ENCODE results near the gene SH3BP4.

SH3BP4 gene

DNA sequence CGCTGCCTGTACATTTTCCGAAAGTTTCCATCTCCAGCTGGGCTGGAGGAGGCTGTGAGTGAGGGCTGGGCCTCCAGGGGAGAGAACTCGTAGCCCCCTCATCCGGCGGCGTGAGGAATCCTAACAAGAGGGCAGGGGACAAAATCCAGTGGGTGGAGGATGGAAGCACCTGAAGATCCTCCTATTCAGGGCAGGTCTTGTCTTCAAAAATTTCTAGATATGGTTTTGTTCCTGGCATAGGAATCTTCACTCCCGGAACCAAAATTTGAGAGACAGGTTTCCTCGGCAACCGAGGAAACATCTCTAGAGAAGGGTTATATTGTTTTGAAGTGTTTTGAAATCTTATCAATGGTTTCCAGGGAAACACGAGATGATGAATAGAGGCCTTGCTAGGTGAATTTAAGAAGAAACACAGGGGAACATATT is 136.7 kb downstream of the SH3BP4 start:
- DNase-seq: no peak

DNA sequence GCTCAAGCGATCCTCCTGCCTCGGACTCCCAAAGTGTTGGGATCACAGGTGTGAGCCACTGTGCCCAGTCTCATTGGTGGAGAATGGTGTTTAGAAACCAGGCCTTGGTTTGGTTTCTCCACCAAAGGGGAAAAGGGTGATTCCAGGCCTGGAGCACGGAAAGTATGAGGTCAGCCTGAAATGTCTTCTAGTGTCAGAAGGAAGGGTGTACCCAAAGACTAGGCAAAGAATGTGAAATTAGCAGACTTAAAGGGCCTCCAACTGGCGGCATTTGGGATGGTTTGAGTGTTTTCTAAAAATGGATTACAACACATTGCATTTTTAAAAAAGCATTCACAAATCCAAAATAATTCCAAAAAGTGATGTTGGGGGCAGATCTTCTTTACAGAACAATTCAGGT is 139.6 kb downstream of the SH3BP4 start:
- DNase-seq: no peak
- TF ChIP-seq POLR2A (IDR thresholded peaks at IDR 0.05; ENCODE audit: low read length) (no peak), GATA1 (IDR thresholded peaks at IDR 0.05; ENCODE audit: low read depth, low read length) (no peak)

More for the DNA sequence above, 136.7 kb downstream of the SH3BP4 start:
- no peak for TF ChIP-seq GATA1 (IDR thresholded peaks at IDR 0.05; ENCODE audit: low read depth, low read length)
- TF ChIP-seq POLR2A (IDR thresholded peaks at IDR 0.05; ENCODE audit: low read length): no peak

DNA sequence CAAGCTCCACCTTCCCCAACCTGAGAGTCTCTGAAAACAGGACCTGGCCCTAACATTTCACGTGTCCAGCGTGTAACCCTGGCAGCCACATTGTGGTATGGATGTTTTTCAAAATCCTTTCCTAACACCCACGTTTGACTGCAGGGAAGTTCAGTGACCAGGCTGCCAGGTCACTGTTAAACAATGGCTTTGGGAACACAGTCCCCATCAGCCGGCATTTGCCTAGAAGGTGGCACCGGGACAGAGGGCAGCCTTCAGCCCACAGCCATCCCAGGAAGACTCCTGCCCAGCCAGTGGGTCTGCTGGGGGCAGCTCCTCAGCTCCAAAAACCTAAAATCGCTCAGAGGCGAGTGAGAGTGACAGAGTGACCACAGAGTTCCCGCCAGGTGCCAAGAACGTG is 140.2 kb downstream of the SH3BP4 start:
- TF ChIP-seq POLR2A (IDR thresholded peaks at IDR 0.05; ENCODE audit: low read length) (no peak), GATA1 (IDR thresholded peaks at IDR 0.05; ENCODE audit: low read depth, low read length) (no peak)
- no peak for DNase-seq

DNA sequence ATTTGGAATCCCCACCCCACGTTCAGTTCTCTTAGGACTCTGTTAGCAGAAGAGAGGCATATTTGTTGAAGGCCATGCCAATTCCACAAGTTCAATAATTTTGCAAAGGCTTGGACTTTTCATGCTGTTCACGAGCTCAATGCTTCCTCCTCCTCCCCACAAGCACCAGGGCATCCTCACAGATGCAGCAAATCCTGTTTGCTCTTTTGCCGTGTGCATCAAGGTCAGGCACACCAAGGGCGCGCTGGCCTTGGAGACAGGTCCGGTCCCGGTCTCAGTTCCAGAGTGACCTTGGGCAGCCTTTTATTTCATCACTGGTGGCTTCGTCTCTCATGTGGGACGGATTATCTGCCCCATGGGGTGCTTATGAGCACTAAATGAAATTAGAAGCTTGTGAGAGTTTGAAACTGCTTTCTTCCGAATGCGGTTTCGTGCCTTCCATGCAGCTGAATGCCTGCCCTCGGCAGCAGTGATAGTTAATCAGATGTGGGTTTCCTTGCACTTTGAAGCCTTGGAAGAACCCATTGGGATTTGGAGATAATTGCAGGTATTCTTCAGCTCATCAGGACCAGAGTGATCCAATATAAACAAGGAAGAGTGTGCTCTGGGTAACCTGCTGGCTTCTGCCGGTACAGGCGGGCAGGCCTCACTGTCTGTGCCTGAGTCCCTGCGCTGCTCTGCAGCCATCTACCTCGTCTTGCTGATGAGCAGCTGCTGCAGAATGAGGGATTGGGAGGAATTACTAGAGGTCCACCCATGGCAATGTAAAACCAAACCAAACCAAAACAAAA is 140.8 kb downstream of the SH3BP4 start:
- no peak for DNase-seq
- TF ChIP-seq GATA1 (IDR thresholded peaks at IDR 0.05; ENCODE audit: low read depth, low read length): no peak
- no peak for TF ChIP-seq POLR2A (IDR thresholded peaks at IDR 0.05; ENCODE audit: low read length)

DNA sequence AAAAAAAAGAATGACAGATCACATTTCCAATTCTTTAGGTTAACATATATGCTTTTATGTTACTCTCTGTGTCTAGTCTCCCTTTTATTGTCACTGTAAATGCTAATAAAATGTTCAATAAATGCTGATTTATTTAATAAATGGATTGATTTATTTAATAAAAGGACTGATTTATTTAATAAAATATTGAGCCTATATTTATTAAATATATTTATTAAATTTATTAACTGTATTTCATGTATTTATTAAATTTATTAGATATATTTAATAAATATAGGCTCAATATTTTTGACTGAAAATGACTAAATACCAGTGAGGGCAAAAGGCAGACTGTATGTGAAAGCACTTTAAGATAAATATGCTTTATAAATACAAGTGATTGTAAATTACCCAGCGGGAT is 142.6 kb downstream of the SH3BP4 start:
- DNase-seq: no peak
- no peak for TF ChIP-seq POLR2A (IDR thresholded peaks at IDR 0.05; ENCODE audit: low read length)
- TF ChIP-seq GATA1 (IDR thresholded peaks at IDR 0.05; ENCODE audit: low read depth, low read length): no peak

DNA sequence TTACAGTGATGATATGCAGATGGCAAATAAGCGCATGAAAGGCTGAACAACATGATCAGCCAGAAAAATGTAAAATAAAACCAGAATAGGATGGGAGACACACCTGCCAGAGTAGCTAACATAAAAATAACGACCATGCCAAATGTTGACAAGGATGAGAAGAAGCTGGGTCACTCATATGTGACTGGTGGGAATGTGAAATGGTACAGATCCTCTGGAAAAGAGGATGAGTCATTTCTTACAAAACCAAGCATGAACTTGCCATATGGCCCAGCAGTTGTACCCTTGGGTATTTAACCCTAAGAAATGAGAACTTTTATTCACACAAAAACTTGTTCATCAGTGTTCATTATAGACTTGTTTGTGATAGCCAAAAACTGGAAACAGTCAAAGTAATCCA is 143.8 kb downstream of the SH3BP4 start:
- TF ChIP-seq POLR2A (IDR thresholded peaks at IDR 0.05; ENCODE audit: low read length) (no peak), GATA1 (IDR thresholded peaks at IDR 0.05; ENCODE audit: low read depth, low read length) (no peak)

DNA sequence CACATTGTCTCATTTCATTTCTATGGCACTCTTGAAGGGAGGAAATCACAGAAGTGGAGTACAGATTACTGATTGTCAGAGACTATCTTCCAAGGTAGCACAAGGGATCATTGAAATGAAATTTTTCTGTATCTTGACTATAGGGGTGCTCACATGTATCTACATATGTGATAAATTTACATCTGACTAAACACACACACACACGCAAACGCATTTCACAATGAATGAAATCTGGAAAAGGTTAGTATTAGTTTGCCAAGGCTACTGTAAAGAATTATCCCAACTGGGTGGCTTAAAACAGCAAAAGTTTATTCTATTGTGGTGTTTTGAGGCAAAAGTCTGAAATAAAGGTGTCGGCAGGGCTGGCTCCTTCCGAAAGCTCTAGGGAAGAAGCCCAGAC is 144.6 kb downstream of the SH3BP4 start:
- no peak for DNase-seq
- TF ChIP-seq GATA1 (IDR thresholded peaks at IDR 0.05; ENCODE audit: low read depth, low read length) (no peak), POLR2A (IDR thresholded peaks at IDR 0.05; ENCODE audit: low read length) (no peak)

More for the DNA sequence above, 143.8 kb downstream of the SH3BP4 start:
- no peak for DNase-seq

DNA sequence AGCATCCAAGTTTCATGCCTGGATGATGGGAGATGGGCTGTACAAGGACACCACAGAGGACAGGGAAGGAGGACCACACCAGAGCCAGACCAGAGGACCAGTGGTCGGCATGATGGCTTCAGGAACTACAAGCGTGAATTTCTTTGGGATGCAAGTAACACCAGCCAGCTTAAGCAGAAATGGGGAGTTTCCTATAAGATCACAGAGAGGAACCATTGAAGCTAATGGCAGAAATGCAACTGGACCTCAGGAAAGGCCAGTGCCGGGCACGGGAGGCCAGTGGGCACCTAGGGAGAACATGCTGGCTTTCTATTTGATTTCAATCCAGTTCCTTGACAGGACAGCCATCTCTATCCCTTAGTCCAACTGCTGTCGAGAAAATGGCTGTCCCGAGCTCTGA is 145.4 kb downstream of the SH3BP4 start:
- DNase-seq: no peak
- TF ChIP-seq GATA1 (IDR thresholded peaks at IDR 0.05; ENCODE audit: low read depth, low read length) (no peak), POLR2A (IDR thresholded peaks at IDR 0.05; ENCODE audit: low read length) (no peak)

DNA sequence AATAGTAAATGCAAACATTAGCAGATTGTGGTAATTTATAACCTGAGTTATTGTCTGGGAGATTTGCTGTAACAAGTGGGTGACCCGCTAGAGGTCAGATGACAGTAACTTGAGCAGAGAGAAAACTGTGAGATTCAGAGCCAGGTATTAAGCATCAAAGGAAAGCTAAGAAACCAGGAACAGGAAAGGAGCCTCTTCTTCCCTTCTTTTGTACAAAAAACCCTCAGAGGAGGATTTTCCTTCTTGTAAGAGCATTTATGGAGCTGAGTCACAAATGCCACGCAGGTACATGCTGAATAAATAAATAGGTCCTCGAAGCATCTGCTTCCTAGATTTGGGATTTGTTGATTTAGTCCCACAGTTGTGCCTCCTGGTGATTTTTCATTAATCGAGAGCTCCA is 146.5 kb downstream of the SH3BP4 start:
- no peak for TF ChIP-seq POLR2A (IDR thresholded peaks at IDR 0.05; ENCODE audit: low read length)
- TF ChIP-seq GATA1 (IDR thresholded peaks at IDR 0.05; ENCODE audit: low read depth, low read length): no peak
- no peak for DNase-seq

DNA sequence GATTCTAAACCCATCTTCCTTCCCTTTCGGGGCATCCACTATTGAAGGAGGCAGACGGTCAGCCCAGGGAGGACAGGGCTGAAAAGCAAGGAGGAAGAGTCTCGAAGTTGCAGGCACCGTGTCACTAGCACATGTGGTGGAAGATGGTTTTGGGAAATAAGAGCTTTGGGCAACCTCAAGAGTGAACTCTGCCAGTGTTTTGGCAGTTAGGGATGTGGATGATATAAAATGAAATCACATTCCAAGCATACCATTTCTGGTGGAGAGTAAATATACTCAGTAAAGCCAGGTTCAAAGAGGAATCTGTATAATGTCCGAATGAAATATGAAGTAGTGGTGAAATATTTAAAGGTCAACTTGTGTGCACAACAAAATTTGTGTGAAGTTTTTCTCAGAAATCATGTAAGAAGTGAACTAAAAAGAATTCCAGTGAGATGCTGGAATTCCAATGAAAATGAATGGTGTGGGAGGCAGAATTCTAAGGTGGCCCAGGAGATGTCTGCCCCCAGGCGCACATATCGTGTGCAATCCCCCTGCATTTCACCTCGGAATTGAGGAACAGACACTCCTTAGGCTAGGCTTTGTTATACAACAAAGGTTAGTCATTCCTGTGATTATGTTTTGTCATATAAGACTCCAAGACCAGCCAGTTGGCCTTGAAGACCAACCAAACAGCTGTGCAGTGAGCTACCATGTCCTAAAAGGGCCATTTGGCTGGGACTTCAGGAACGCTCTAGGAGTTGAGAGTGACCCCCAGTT is 147.1 kb downstream of the SH3BP4 start:
- TF ChIP-seq POLR2A (IDR thresholded peaks at IDR 0.05; ENCODE audit: low read length): no peak
- TF ChIP-seq GATA1 (IDR thresholded peaks at IDR 0.05; ENCODE audit: low read depth, low read length): no peak
- DNase-seq: no peak

DNA sequence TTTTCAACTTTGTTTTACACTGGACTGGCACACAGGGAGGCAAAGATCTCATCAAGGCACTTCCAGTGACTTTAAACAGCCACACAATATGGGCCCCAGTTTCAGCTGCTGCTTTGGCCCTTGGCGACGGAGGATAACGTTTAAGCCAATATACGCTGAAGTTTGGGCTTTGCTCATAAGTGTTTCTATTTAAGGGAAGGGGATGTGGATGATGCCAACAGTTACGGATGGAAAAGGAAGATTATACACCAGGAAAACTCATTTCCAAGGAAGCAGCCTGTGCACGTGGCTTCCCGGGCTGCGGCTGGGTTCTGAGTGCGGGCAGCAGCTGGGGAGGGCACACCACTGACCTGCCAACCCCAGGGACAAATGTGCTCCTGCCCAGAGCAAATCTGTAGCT is 151.1 kb downstream of the SH3BP4 start:
- DNase-seq: no peak
- TF ChIP-seq GATA1 (IDR thresholded peaks at IDR 0.05; ENCODE audit: low read depth, low read length) (no peak), POLR2A (IDR thresholded peaks at IDR 0.05; ENCODE audit: low read length) (no peak)

Measured in erythroblast (primary cell).